Measurements from ENCODE around the gene KIF2C. TPM values are rescaled to one million over a fixed set of nuclear protein-coding genes. Genes with fewer than 3 reads are reported as not detected.

The KIF2C gene
- total RNA-seq, 2 experiments from 2014 or later, result 140 to 159 TPM

DNA sequence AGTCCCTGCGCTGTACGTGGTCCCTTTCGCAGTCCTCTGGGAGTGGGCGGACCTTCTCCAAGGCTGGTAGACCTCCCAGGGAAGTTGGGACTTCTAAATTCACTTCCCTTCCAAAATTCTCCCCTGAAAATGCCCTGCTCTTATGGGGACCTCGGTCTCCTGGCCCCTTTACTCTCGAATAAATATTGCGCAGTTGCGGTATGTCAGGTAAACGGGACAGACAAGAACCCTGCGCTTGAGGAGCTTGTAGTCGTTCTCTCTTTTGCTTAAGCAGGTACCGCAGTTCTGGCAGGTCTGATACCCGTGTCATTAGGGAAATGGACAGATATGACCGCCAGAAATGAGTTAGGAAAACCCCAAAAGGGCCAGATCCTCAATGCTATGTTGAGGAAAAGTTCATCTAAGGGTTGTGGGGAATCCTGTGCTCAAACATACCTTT, 561 bp downstream of the KIF2C start:
- H3K36me3 ChIP-seq (ENCODE audit: insufficient read depth, low read length), result peaks cover 51% of the 10 kb centered on the region
- TF ChIP-seq, protein P1, sequence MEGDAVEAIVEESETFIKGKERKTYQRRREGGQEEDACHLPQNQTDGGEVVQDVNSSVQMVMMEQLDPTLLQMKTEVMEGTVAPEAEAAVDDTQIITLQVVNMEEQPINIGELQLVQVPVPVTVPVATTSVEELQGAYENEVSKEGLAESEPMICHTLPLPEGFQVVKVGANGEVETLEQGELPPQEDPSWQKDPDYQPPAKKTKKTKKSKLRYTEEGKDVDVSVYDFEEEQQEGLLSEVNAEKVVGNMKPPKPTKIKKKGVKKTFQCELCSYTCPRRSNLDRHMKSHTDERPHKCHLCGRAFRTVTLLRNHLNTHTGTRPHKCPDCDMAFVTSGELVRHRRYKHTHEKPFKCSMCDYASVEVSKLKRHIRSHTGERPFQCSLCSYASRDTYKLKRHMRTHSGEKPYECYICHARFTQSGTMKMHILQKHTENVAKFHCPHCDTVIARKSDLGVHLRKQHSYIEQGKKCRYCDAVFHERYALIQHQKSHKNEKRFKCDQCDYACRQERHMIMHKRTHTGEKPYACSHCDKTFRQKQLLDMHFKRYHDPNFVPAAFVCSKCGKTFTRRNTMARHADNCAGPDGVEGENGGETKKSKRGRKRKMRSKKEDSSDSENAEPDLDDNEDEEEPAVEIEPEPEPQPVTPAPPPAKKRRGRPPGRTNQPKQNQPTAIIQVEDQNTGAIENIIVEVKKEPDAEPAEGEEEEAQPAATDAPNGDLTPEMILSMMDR (conservative IDR thresholded peaks at IDR 0.05; ENCODE audit: low read length), result no peak
- TF ChIP-seq EZH2phosphoT487 (IDR thresholded peaks at IDR 0.05; ENCODE audit: borderline replicate concordance, low read depth, low read length), result no peak
- no peaks in the 10 kb centered on the region for H3K9me3 ChIP-seq (ENCODE audit: low read length)
- ChIA-PET CTCF (ENCODE audit: unreplicated experiment) (no interaction called here), POLR2A (interaction anchor here (0.6 to 4.9 kb wide), 5 partner anchors 9 to 36 kb away, joined by 3 to 45 read pairs (median 7); partner anchors contain the start of genes RNU5D-1 and RPS8)
- H3K4me3 ChIP-seq (ENCODE audit: low read depth, low read length, poor library complexity, severe bottlenecking), result peak overlapping the region; percentile 98
- intact Hi-C loops (cut with micrococcal nuclease; ENCODE audit: unreplicated experiment), result no loop called here
- BruUV-seq (replicated peaks), result TSS peak; percentile 93
- H4K20me1 ChIP-seq (ENCODE audit: insufficient read depth, low read length), result 0 out of 2 replicates have a peak, but pooled peaks cover 5% of the 10 kb centered on the region
- H3K79me2 ChIP-seq (ENCODE audit: insufficient read depth, low read depth, low read length), result peaks cover 50% of the 10 kb centered on the region
- peak; percentile 40 for DNase-seq (ENCODE audit: low spot score)
- H3K4me2 ChIP-seq (ENCODE audit: low read length), result peak overlapping the region; percentile 91
- H3K27ac ChIP-seq (ENCODE audit: low read depth, low read length, poor library complexity, severe bottlenecking), result peak overlapping the region; percentile 81
- peaks cover 28% of the 10 kb centered on the region for H3K4me1 ChIP-seq (ENCODE audit: insufficient read depth, low read length, poor library complexity, severe bottlenecking)
- peak overlapping the region; percentile 62; the same call in 1 of the 2 replicates for H2AFZ ChIP-seq (ENCODE audit: low read length)
- no peaks in the 10 kb centered on the region for H3K9me2 ChIP-seq (ENCODE audit: insufficient read depth, low read length)

DNA sequence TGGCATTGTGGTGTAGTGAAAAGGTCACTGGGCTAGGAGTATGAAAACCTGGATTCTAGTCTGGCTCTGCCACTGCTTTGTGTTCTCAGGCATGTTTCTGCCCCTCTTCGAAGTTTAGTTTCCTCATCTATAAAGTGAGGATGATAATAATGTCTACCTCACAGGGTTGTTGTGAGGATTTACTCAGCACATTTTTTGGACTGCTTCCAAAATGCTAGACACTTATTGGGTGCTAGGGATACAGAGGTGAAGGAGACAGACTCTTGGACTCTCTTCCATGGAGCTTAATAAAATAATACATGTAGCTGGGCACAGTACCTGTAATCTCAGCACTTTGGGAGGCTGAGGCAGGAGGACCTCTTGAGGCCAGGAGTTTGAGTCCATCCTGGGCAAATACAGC, 3.6 kb downstream of the KIF2C start:
- Histone ChIP-seq H3K27ac (ENCODE audit: low read depth, low read length, poor library complexity, severe bottlenecking) (no peak overlapping the region), H2AFZ (ENCODE audit: low read length) (no peak overlapping the region), H3K9me3 (ENCODE audit: low read length) (no peaks in the 10 kb centered on the region), H3K36me3 (ENCODE audit: insufficient read depth, low read length) (peaks cover 81% of the 10 kb centered on the region), H3K4me1 (ENCODE audit: insufficient read depth, low read length, poor library complexity, severe bottlenecking) (peaks cover 34% of the 10 kb centered on the region), H4K20me1 (ENCODE audit: insufficient read depth, low read length) (peaks cover 5% of the 10 kb centered on the region; the same call in 1 of the 2 replicates), H3K79me2 (ENCODE audit: insufficient read depth, low read depth, low read length) (peaks cover 77% of the 10 kb centered on the region), H3K4me2 (ENCODE audit: low read length) (peak overlapping the region; percentile 46), H3K4me3 (ENCODE audit: low read depth, low read length, poor library complexity, severe bottlenecking) (peak overlapping the region; percentile 13), H3K9me2 (ENCODE audit: insufficient read depth, low read length) (no peaks in the 10 kb centered on the region)
- ChIA-PET CTCF (ENCODE audit: unreplicated experiment) (interaction anchor here (1.1 kb wide), 1 partner anchor 57 kb away, joined by 5 read pairs; the partner anchor contains the start of gene PLK3), POLR2A (interaction anchor here (0.6 to 4.9 kb wide), 8 partner anchors 9 to 231 kb away, joined by 3 to 45 read pairs (median 3); partner anchors contain the start of genes RNU5D-1 and RPS8)
- no TSS peak for BruUV-seq (replicated peaks)
- TF ChIP-seq, protein P1 (conservative IDR thresholded peaks at IDR 0.05; ENCODE audit: low read length), result no peak
- no peak for TF ChIP-seq EZH2phosphoT487 (IDR thresholded peaks at IDR 0.05; ENCODE audit: borderline replicate concordance, low read depth, low read length)
- intact Hi-C loops (cut with micrococcal nuclease; ENCODE audit: unreplicated experiment), result no loop called here
- no peak for DNase-seq (ENCODE audit: low spot score)

DNA sequence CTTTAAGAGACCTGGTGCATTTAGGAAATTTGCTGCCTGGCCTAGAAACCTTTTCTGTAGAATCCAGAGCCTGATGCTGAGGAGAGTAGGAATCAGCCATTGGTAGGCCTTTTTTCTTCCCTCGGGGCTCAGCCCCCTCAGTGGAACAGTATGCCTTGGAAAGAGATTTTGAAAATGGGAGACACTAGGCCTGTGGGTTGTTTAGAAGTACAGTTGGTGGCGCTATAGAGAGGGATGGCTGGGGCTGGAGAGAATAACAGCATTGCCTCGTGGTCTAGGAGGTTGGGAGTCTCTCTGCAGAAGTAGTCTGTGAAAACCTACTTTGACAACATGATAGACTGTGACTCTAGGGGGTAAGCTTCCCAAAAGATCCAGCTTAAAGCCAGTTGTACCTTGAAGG, 8.2 kb downstream of the KIF2C start:
- peaks cover 53% of the 10 kb centered on the region; the same call in 1 of the 2 replicates for H3K79me2 ChIP-seq (ENCODE audit: insufficient read depth, low read depth, low read length)
- POLR2A ChIA-PET, result interaction anchor here (1.0 to 3.4 kb wide), 3 partner anchors 16 to 916 kb away, joined by 3 to 21 read pairs (median 12); partner anchors contain the start of genes RNU5D-1 and RPS8

More for the DNA sequence above, 8.2 kb downstream of the KIF2C start:
- CTCF ChIA-PET (ENCODE audit: unreplicated experiment), result no interaction called here
- H3K4me1 ChIP-seq (ENCODE audit: insufficient read depth, low read length, poor library complexity, severe bottlenecking), result peaks cover 11% of the 10 kb centered on the region
- no peak overlapping the region for H3K4me2 ChIP-seq (ENCODE audit: low read length)
- H3K27ac ChIP-seq (ENCODE audit: low read depth, low read length, poor library complexity, severe bottlenecking), result no peak overlapping the region
- H2AFZ ChIP-seq (ENCODE audit: low read length), result no peak overlapping the region
- no peaks in the 10 kb centered on the region for H3K9me2 ChIP-seq (ENCODE audit: insufficient read depth, low read length)
- no peak overlapping the region for H3K4me3 ChIP-seq (ENCODE audit: low read depth, low read length, poor library complexity, severe bottlenecking)
- H3K36me3 ChIP-seq (ENCODE audit: insufficient read depth, low read length), result peaks cover 97% of the 10 kb centered on the region
- no peak for DNase-seq (ENCODE audit: low spot score)
- H3K9me3 ChIP-seq (ENCODE audit: low read length), result no peaks in the 10 kb centered on the region
- TF ChIP-seq, protein P1 (conservative IDR thresholded peaks at IDR 0.05; ENCODE audit: low read length), result peak; percentile 39; the same call in 1 of the 2 replicates
- no peak for TF ChIP-seq EZH2phosphoT487 (IDR thresholded peaks at IDR 0.05; ENCODE audit: borderline replicate concordance, low read depth, low read length)
- intact Hi-C loops (cut with micrococcal nuclease; ENCODE audit: unreplicated experiment), result no loop called here
- H4K20me1 ChIP-seq (ENCODE audit: insufficient read depth, low read length), result no peaks in the 10 kb centered on the region; the same call in 1 of the 2 replicates
- no TSS peak for BruUV-seq (replicated peaks)

All from OCI-LY7 (cell line).